NB4 (cell line): ENCODE results near the gene PCNX2.

ENCODE experiments used
- POLR2A ChIP-seq: IDR thresholded peaks from 2 replicates; pipeline ENCODE4 v1.6.1; 2011; ENCODE audit warnings: mild to moderate bottlenecking; ENCODE audit not compliant: insufficient read length; ENCODE audit errors: extremely low read depth
- TF ChIP-seq, protein P1 (sequence below): IDR thresholded peaks from one replicate; pipeline ENCODE4 v1.5.1; 2012; ENCODE audit warnings: low read depth, low read length

DNA sequence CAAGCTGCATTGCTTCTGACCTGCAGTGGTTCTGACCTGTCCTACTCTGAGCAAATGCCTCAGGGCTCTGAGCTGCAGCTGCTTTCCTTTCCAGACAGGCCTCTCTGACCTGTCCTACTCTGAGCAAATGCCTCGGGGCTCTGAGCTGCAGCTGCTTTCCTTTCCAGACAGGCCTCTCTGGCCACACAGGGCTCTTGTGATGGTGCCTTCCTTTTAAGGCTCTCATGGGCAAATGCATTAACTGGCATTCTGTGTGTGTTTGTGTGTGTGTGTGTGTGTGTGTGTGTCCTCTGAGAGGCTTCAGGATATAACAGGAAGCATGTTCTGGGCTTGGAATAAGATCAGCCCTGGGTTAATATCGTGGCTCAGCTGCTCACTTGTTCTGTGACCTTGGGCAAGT lies 213.8 kb downstream of the PCNX2 start:
- TF ChIP-seq, protein P1, sequence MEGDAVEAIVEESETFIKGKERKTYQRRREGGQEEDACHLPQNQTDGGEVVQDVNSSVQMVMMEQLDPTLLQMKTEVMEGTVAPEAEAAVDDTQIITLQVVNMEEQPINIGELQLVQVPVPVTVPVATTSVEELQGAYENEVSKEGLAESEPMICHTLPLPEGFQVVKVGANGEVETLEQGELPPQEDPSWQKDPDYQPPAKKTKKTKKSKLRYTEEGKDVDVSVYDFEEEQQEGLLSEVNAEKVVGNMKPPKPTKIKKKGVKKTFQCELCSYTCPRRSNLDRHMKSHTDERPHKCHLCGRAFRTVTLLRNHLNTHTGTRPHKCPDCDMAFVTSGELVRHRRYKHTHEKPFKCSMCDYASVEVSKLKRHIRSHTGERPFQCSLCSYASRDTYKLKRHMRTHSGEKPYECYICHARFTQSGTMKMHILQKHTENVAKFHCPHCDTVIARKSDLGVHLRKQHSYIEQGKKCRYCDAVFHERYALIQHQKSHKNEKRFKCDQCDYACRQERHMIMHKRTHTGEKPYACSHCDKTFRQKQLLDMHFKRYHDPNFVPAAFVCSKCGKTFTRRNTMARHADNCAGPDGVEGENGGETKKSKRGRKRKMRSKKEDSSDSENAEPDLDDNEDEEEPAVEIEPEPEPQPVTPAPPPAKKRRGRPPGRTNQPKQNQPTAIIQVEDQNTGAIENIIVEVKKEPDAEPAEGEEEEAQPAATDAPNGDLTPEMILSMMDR, result no peak
- no peak for TF ChIP-seq POLR2A
